NOMO-1 (cell line): ENCODE measurements around the gene KLHDC7B.
A peak's percentile ranks its signal among the peaks of the same experiment; 100 is the strongest.

Experiments used
- DNase-seq, 2 experiments: peaks; one replicate each; lab custom pipeline; 2025; ENCODE audit not compliant: unreplicated experiment in 2 of 2; lab: John Stamatoyannopoulos, UW

The KLHDC7B gene

DNA sequence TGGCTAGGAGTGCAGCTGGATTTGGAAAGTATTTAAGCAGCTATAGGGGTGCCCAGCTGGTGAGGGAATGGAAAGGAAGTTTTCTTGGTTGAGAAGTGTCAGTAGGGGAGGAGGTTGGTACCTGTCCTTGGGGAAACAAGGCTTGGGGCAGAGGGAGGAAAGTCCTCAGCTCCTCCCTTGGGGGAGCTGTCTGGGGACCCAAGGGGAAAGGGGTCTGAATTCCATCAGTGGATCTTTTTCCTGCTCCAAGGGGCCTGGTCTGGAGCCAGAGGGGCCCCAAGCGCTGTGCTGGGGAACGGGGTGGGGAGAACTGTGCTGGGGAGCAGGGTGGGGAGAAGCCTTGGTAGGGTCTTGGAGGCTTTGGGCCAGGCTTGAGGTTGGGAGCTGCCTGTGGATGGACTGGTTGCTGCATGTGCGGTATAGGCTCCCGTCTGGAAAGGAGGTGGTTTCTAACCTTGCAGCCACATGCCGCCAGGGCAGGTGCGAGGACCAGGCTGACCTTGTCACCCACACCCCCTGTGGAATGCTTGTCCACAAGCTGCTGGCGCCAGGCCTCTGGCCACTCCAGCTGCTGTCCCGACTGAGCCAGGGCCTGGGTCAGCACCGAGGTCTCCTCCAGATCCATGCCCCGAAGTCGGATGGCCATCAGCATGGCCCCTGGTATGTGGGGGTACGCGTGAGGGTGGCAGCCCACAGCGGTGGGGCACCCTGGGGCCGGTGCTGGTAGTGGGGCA, 16.9 kb upstream of the KLHDC7B start:
- no peak for DNase-seq

- no peak for DNase-seq
Observed at GRCh38 chr22:50529416-50529896, 16.2 kb upstream of the KLHDC7B start.

DNA sequence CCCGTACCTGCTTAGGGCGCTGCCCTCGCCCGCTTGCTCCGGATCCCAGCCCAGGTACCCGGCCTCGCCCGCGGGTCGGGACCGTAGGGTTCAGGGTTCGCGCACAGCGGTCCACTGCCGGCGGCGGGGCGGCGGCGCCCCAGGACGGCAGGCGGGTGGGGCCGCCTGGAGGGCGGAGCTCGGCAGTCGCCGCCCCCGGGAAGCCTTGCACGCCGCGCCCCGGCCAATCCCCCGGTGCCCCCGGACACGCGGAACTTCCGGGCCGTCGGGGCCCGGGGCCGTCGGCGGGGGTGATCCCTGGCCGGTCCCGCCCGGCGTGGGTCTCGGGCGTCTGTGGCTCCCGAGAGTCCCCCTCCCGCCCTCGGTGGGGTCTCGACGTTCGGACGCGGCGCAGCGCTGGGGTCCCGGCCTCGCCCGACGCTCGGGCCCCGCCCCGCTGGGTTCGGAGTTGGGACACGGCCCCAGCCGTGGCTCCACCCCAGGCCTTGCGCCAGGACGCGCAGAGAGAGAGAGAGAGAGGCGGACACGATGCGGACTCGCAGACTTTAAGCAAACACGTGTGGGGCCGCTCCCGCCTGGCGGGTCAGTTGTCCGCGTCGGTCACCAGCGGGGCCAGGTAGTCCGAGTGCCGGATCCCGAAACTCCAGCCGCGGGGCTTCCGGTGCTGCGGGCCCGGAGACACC, 15.7 kb upstream of the KLHDC7B start, which contains the start of gene TYMP:
TYMP (minus strand) TSS at position 116 of the 683 bp plus-strand sequence. CDS start 303 bp downstream, outside the sequence.
- peak; percentile 85 to 90 for DNase-seq

- DNase-seq: peak; percentile 50
Observed at GRCh38 chr22:50530580-50530876, 15.2 kb upstream of the KLHDC7B start.

- DNase-seq: peak; percentile 85 to 92
Observed at GRCh38 chr22:50530877-50531545, 14.7 kb upstream of the KLHDC7B start.

DNA sequence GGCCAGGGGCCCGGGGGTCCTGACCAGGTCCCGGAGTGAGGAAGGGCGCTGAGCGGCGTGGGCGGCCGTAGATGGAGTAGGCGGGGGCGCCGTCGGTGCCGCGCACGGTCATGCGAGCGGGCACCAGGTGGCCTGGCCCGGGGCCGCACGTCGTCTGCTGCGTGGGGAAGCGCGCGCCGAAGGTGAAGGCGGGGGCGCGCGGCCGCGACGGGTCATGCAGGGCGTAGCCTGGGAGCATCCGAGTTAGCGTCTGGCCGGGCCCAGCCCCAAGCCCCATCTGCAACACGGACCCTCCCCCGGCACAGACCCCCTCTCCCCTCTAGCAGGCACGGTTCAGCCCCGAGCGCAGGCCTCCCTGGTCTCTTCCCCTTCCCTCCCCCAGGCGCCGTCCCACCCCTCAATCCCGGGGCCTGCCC, 14.1 kb upstream of the KLHDC7B start:
- peak; percentile 67 to 75 for DNase-seq

DNA sequence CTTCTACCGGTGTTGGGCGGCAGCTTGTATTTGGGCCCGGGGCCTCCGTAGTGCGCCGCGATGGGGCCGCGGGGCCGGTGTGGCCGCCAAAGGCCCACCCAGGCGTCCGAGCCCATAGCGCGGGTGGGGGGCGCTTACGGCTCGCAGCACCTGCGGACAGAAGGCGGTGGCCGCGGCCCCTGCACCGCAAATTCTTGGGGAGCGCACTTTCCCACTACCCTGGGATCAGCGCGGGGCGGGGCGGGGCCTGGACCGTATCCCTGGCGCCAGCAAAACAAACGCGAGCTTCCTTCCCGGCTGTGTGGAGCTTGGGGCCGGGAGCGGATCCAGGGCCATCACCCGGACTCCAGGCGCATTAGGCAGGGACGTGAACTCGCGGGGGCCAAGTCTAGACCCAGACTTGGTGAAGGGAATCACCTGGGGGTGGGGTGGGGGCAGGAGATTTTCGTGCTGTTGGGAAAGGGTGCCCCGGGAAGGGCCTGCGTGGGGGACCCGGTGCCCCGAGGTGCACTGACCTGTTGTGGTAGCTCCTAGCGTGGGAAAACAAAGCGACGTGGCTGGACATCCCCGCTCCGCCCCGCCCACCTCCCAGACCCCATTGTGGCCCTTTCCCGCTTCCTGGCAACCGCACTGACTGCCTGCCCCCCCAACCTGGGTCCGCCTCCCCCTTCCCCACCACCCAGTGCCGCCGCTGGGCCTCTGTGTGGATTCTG, 13.6 kb upstream of the KLHDC7B start:
- DNase-seq: no peak

DNA sequence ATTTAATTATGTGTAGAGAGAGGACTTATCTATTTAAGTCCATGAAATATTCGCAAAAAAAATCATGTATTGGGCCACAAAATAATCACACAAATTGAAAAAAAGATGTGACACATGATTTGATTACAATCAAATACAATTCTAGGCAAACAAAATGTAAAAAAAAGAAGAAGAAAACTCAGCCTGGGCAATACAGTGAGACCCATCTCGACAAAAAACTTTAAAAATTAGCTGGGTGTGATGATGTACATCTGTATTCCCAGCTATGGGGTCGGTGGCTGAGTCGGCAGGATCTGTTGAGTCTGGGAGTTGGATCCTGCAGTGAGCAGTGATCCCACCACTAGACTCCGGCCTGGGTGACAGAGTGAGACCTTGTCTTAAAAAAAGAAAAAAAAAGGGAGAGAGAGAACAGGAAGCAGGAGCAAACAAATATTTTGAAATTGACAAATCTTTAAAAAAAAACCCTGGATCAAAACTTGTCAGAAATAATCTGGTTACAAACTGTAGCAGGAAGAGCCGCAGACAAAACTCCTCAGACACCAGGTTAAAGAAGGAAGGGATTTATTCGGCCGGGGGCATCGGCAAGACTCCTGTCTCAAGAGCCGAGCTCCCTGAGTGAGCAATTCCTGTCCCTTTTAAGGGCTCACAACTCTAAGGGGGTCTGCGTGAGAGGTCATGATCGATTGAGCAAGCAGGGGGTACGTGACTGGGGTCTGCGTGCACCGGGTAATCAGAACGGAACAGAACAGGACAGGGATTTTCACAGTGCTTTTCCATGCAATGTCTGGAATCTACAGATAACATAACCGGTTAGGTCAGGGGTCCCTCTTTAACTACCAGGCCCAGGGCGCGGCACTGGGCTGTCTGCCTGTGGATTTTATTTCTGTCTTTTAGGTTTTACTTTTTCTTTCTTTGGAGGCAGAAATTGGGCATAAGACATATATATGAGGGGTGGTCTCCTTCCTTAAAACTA, 12.6 kb upstream of the KLHDC7B start:
- no peak for DNase-seq

- peak; percentile 32 to 59 for DNase-seq
Observed at GRCh38 chr22:50533856-50534711, 11.6 kb upstream of the KLHDC7B start.

GRCh38 chr22:50535113-50535512, 10.6 kb upstream of the KLHDC7B start:
- DNase-seq: no peak

- DNase-seq: no peak
Observed at GRCh38 chr22:50536226-50536625, 9.5 kb upstream of the KLHDC7B start.

DNA sequence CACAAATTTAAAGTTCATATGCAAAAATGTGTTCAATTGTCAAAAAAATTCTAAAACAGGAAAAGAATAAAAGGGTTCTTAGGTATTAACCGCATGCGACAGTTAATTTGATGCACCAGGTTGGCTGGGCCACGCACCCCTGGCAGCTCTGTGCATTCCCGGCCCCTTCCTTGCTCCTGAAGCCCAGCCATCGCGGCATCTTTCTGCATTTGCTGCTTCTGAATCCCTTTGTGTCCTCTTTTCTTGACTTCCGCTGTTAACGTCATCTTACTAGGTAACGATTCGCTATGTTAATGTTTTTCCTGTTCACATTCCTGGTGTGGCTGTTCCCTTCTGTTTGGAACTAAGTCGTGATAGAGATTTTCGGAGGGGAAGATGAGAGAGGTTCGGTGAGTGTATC, 7.9 kb upstream of the KLHDC7B start:
- peak in 1 of 2 experiments; percentile 40 for DNase-seq

GRCh38 chr22:50540381-50540780, 5.3 kb upstream of the KLHDC7B start:
- no peak for DNase-seq

GRCh38 chr22:50541667-50542026, 4.1 kb upstream of the KLHDC7B start:
- peak; percentile 68 to 78 for DNase-seq

DNA sequence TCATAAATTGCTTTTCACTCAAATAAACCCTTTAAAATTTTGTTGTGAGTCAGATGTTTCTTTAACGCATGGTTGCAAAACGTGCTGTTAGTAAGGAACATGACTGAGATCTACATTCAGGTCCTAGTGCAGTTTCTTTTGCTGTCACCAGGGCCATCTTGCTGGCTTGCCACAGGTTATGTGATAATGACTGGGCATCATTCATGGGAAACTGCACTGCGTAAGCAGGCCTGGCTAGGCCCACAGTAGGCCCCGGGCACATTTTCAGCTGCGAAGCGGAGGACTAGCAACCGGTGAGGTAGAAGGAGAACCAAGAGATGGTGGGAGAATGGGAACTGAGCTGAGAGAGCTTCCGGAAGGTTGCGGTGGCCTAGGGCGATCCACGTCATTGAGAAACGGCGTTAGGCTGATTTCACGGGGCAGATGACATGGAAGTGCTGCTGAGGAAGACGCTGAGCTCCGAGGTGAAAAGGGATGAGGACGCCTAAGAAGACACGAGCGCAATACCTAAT, 3.2 kb upstream of the KLHDC7B start:
- DNase-seq: peak; percentile 75 to 94

GRCh38 chr22:50544078-50544745, 1.5 kb upstream of the KLHDC7B start:
- peak; percentile 79 to 81 for DNase-seq

GRCh38 chr22:50544746-50545253, 899 bp upstream of the KLHDC7B start:
- no peak for DNase-seq
